NCI-H1436 (cell line): Measurements from ENCODE around the gene BLVRA.
"Not testable (repeated sequence)": the region's sequence is repeated elsewhere in the genome, so short reads cannot be mapped to it uniquely, and the experiment has no call there.

Experiments
- DNase-seq: peaks from one replicate; lab custom pipeline; 2025; lab: John Stamatoyannopoulos, UW

BLVRA gene

GRCh38 chr7:43758029-43758821 is at the start of gene BLVRA:
TSS of gene BLVRA (plus strand) at chr7:43758680. CDS start at chr7:43771159, 12,479 bp downstream.
- DNase-seq = peak; percentile 34

GRCh38 chr7:43711503-43711902 is 47.0 kb upstream of the BLVRA start:
- DNase-seq = no peak

GRCh38 chr7:43715966-43716365 is 42.5 kb upstream of the BLVRA start:
- not testable (repeated sequence) for DNase-seq

GRCh38 chr7:43716598-43716997 is 41.9 kb upstream of the BLVRA start:
- no peak for DNase-seq

GRCh38 chr7:43721193-43721806 is 37.2 kb upstream of the BLVRA start:
- peak; percentile 2 for DNase-seq

GRCh38 chr7:43723007-43723341 is 35.5 kb upstream of the BLVRA start:
- no peak for DNase-seq

GRCh38 chr7:43725251-43725650 is 33.2 kb upstream of the BLVRA start:
- DNase-seq = no peak

GRCh38 chr7:43726466-43726865 is 32.0 kb upstream of the BLVRA start:
- no peak for DNase-seq

- no peak for DNase-seq
Measured at GRCh38 chr7:43727003-43727402, 31.5 kb upstream of the BLVRA start.

- DNase-seq = no peak
Measured at GRCh38 chr7:43727494-43727893, 31.0 kb upstream of the BLVRA start.

GRCh38 chr7:43729214-43729923 is 29.1 kb upstream of the BLVRA start, which contains the start of gene COA1:
TSS of gene COA1 (minus strand) at chr7:43729523. CDS start at chr7:43648614, 80,909 bp downstream.
- DNase-seq = peak; percentile 83

GRCh38 chr7:43729924-43730248 is 28.6 kb upstream of the BLVRA start:
- no peak for DNase-seq

- not testable (repeated sequence) for DNase-seq
Measured at GRCh38 chr7:43731494-43731893, 27.0 kb upstream of the BLVRA start.

GRCh38 chr7:43734575-43735332 is 23.7 kb upstream of the BLVRA start:
- not testable (repeated sequence) for DNase-seq

GRCh38 chr7:43735403-43735801 is 23.1 kb upstream of the BLVRA start:
- no peak for DNase-seq

- DNase-seq = no peak
Measured at GRCh38 chr7:43735802-43736603, 22.5 kb upstream of the BLVRA start.

GRCh38 chr7:43737467-43738127 is 20.9 kb upstream of the BLVRA start:
- no peak for DNase-seq

GRCh38 chr7:43742692-43743091 is 15.8 kb upstream of the BLVRA start:
- no peak for DNase-seq

- no peak for DNase-seq
Measured at GRCh38 chr7:43747328-43748105, 11.0 kb upstream of the BLVRA start.

GRCh38 chr7:43749383-43749940 is 9.0 kb upstream of the BLVRA start:
- no peak for DNase-seq
